ENCODE results near the gene NSG2.

GRCh38 chr5:174139623-174140022 lies 94.1 kb downstream of the NSG2 start:
- no peak for TF ChIP-seq CTCF (conservative IDR thresholded peaks at IDR 0.05; ENCODE audit: low read depth, low read length)
- no peak for TF ChIP-seq POLR2A (IDR thresholded peaks at IDR 0.05; ENCODE audit: low read depth, low read length)
- no peak for TF ChIP-seq MAZ (IDR thresholded peaks at IDR 0.05; ENCODE audit: borderline replicate concordance, low read depth, low read length)
- TF ChIP-seq BHLHE40 (IDR thresholded peaks at IDR 0.05; ENCODE audit: low read depth, low read length): no peak
- TF ChIP-seq MXI1 (IDR thresholded peaks at IDR 0.05; ENCODE audit: borderline replicate concordance, low read depth, low read length): no peak
- no peak for TF ChIP-seq NFE2L2 (IDR thresholded peaks at IDR 0.05; ENCODE audit: low read depth, low read length)
- no peak for TF ChIP-seq CEBPB (IDR thresholded peaks at IDR 0.05; ENCODE audit: low read depth, low read length)
- no peak for TF ChIP-seq FOS (IDR thresholded peaks at IDR 0.05; ENCODE audit: low read depth, low read length)
- TF ChIP-seq RAD21 (IDR thresholded peaks at IDR 0.05; ENCODE audit: low read length): no peak
- TF ChIP-seq RCOR1 (IDR thresholded peaks at IDR 0.05; ENCODE audit: insufficient replicate concordance, low read length): no peak
- TF ChIP-seq RFX5 (IDR thresholded peaks at IDR 0.05; ENCODE audit: low read depth, low read length): no peak
- no peak for TF ChIP-seq SMC3 (IDR thresholded peaks at IDR 0.05; ENCODE audit: low read depth, low read length)
